ENCODE measurements around the gene POLE.

DNA sequence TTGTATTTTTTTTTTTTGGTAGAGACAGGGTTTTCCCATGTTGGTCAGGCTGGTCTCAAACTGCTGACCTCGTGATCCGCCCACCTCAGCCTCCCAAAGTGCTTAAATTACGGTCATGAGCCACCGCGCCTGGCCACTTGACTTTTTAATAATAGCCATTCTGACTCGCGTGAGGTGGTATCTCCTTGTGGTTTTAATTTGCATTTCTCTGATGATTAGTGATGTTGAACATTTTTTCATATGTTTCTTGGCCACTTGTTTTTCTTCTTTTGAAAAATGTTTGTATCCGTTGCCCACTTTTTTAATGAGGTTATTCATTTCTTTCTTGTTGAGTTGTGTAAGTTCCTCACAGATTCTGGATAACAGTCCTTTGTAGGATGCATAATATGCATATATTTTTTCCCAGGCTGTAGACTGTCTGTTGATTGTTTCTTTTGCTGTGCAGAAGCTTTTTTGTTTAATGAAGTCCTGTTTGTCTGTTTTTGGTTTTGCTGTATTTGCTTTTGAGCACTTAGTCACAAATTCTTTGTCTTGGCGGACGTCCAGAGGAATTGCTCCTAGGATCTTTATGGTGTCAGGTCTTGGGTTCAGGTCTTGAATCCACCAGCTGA lies 13.2 kb upstream of the POLE start:
- no peak for TF ChIP-seq EZH2 (IDR thresholded peaks at IDR 0.05)
- TF ChIP-seq POLR2AphosphoS5 (IDR thresholded peaks at IDR 0.05; ENCODE audit: borderline replicate concordance, low read depth, low read length), result no peak

Measured in SK-N-MC (cell line).